DND-41 (cell line): ENCODE data around the gene HMGXB3.

Experiments
- CTCF ChIP-seq: IDR thresholded peaks from 2 replicates; pipeline ENCODE4 v1.5.1; 2012; ENCODE audit warnings: borderline replicate concordance, low read length, moderate library complexity, mild to moderate bottlenecking; ENCODE audit not compliant: poor library complexity, severe bottlenecking; ENCODE audit errors: extremely low read depth
- EZH2 ChIP-seq: IDR thresholded peaks from 3 replicates; pipeline ENCODE4 v1.6.1; 2012; ENCODE audit warnings: borderline replicate concordance, low read depth, mild to moderate bottlenecking, moderate library complexity, low read length, inconsistent platforms; ENCODE audit not compliant: severe bottlenecking

DNA sequence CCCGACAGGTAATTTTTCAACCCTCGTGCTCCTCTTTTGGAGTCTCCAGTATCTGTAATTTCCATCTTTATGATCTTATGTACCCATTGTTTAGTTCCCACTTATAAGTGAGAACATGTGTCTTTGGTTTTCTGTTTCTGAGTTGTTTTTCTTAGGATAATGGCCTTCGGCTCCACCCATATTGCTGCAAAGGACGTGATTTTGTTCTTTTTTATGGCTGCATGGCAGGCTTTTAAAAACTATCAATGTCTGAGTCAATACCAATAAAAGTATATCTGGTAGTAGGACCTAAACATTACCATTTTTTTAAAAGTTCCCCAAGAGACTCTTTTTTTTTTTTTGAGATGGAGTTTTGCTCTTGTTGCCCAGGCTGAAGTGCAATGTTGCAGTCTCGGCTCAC lies 43.9 kb upstream of the HMGXB3 start:
- TF ChIP-seq CTCF: no peak
- TF ChIP-seq EZH2: no peak
